Osteocyte (in vitro differentiated cells): ENCODE data around the gene IGSF9. TPM values are rescaled to one million over a fixed set of nuclear protein-coding genes. Genes with fewer than 3 reads are reported as not detected.

Source experiments
- DNase-seq: peaks from one replicate; pipeline ENCODE4 v3.0.0; 2021; ENCODE audit warnings: mixed read lengths; ENCODE audit not compliant: unreplicated experiment; ENCODE audit errors: extremely low spot score
- H3K27ac Mint-ChIP-seq: one replicate; pipeline ENCODE4 v1.8.0; 2021; ENCODE audit warnings: mild to moderate bottlenecking, mixed read lengths; ENCODE audit not compliant: unreplicated experiment
- H3K27me3 Mint-ChIP-seq: one replicate; pipeline ENCODE4 v1.8.0; 2021; ENCODE audit warnings: mixed read lengths; ENCODE audit not compliant: unreplicated experiment
- H3K36me3 Mint-ChIP-seq: one replicate; pipeline ENCODE4 v1.8.0; 2021; ENCODE audit warnings: mixed read lengths; ENCODE audit not compliant: unreplicated experiment
- H3K4me1 Mint-ChIP-seq: one replicate; pipeline ENCODE4 v1.8.0; 2021; ENCODE audit warnings: mixed read lengths; ENCODE audit not compliant: unreplicated experiment
- H3K4me3 Mint-ChIP-seq: one replicate; pipeline ENCODE4 v1.8.0; 2021; ENCODE audit warnings: mild to moderate bottlenecking, moderate library complexity, mixed read lengths; ENCODE audit not compliant: unreplicated experiment
- H3K9me3 Mint-ChIP-seq: one replicate; pipeline ENCODE4 v1.8.0; 2021; ENCODE audit warnings: mixed read lengths; ENCODE audit not compliant: unreplicated experiment
- CTCF ChIP-seq: fragments of 200-600 bp; sonication (generic); IDR thresholded peaks from 2 replicates; pipeline ENCODE4 v1.5.0; 2021; ENCODE audit warnings: antibody characterized with exemption, mild to moderate bottlenecking, moderate library complexity
- total RNA-seq: library from RNA; stranded (reverse); gene quantifications from 2 replicates; pipeline ENCODE4 v1.2.1, GENCODE V29; 2021

IGSF9 gene
- total RNA-seq, 1 donor from 2014 or later, result not detected

GRCh38 chr1:159897962-159898361 lies 47.5 kb downstream of the IGSF9 start:
- Mint-ChIP-seq H3K9me3 (no peaks in the 10 kb centered on the region), H3K4me3 (no peak overlapping the region), H3K27ac (no peak overlapping the region), H3K4me1 (peaks cover 22% of the 10 kb centered on the region), H3K27me3 (no peaks in the 10 kb centered on the region), H3K36me3 (no peaks in the 10 kb centered on the region)
- DNase-seq, result no peak
- TF ChIP-seq CTCF, result no peak

- Mint-ChIP-seq H3K27me3 (no peaks in the 10 kb centered on the region), H3K4me1 (peaks cover 22% of the 10 kb centered on the region), H3K27ac (no peak overlapping the region), H3K9me3 (no peaks in the 10 kb centered on the region), H3K36me3 (no peaks in the 10 kb centered on the region), H3K4me3 (no peak overlapping the region)
- no peak for DNase-seq
- TF ChIP-seq CTCF, result no peak
These were observed 48.9 kb downstream of the IGSF9 start for GRCh38 chr1:159896546-159896930.

- no peak for TF ChIP-seq CTCF
- Mint-ChIP-seq H3K36me3 (no peaks in the 10 kb centered on the region), H3K9me3 (no peaks in the 10 kb centered on the region), H3K4me1 (peaks cover 22% of the 10 kb centered on the region), H3K4me3 (no peak overlapping the region), H3K27ac (no peak overlapping the region), H3K27me3 (no peaks in the 10 kb centered on the region)
- no peak for DNase-seq
These were observed 49.4 kb downstream of the IGSF9 start for GRCh38 chr1:159895836-159896545.

- Mint-ChIP-seq H3K27me3 (no peaks in the 10 kb centered on the region), H3K27ac (no peak overlapping the region), H3K36me3 (no peaks in the 10 kb centered on the region), H3K4me3 (no peak overlapping the region), H3K9me3 (no peaks in the 10 kb centered on the region), H3K4me1 (peaks cover 18% of the 10 kb centered on the region)
- no peak for DNase-seq
- no peak for TF ChIP-seq CTCF
These were observed 50.1 kb downstream of the IGSF9 start for GRCh38 chr1:159895286-159895685.

- H3K27ac Mint-ChIP-seq, result no peak overlapping the region
- peaks cover 20% of the 10 kb centered on the region for H3K4me1 Mint-ChIP-seq
- no peaks in the 10 kb centered on the region for H3K27me3 Mint-ChIP-seq
These were observed 52.5 kb downstream of the IGSF9 start for GRCh38 chr1:159892944-159893343.

More at GRCh38 chr1:159892944-159893343, 52.5 kb downstream of the IGSF9 start:
- H3K36me3 Mint-ChIP-seq, result no peaks in the 10 kb centered on the region
- no peak for TF ChIP-seq CTCF
- H3K9me3 Mint-ChIP-seq, result no peaks in the 10 kb centered on the region
- DNase-seq, result no peak
- H3K4me3 Mint-ChIP-seq, result no peak overlapping the region
